GM12874 (cell line): Measurements from ENCODE around the gene ENO2.

ENCODE experiments used
- CTCF ChIP-seq: IDR thresholded peaks from 2 replicates; pipeline ENCODE4 v1.5.1; 2011; ENCODE audit warnings: low read depth, mild to moderate bottlenecking, control low read depth, low read length, moderate library complexity; ENCODE audit not compliant: insufficient read depth

ENO2 gene

GRCh38 chr12:6948873-6949594 lies 34.7 kb downstream of the ENO2 start:
- TF ChIP-seq CTCF, result peak; percentile 37; the same call in 1 of the 2 replicates

- TF ChIP-seq CTCF, result peak; percentile 49; the same call in 1 of the 2 replicates
Measured at GRCh38 chr12:6950401-6950801, 36.0 kb downstream of the ENO2 start.

- TF ChIP-seq CTCF, result no peak
Measured at GRCh38 chr12:6950811-6951540, 36.6 kb downstream of the ENO2 start, which contains the start of gene PTPN6. Gene PTPN6, plus strand, starts transcription at chr12:6951356. Its CDS starts 157 bp downstream, at chr12:6951513.

- TF ChIP-seq CTCF, result no peak
Measured at GRCh38 chr12:6951551-6952120, 37.3 kb downstream of the ENO2 start.

GRCh38 chr12:6952121-6952862 lies 37.9 kb downstream of the ENO2 start:
- TF ChIP-seq CTCF, result no peak

GRCh38 chr12:6952863-6953441 lies 38.6 kb downstream of the ENO2 start:
- TF ChIP-seq CTCF, result no peak
